ENCODE data around the gene PRR15. TPM values are rescaled to one million over a fixed set of nuclear protein-coding genes. Genes with fewer than 3 reads are reported as not detected.

PRR15 gene
- total RNA-seq, 1 donor = 5.2 TPM

DNA sequence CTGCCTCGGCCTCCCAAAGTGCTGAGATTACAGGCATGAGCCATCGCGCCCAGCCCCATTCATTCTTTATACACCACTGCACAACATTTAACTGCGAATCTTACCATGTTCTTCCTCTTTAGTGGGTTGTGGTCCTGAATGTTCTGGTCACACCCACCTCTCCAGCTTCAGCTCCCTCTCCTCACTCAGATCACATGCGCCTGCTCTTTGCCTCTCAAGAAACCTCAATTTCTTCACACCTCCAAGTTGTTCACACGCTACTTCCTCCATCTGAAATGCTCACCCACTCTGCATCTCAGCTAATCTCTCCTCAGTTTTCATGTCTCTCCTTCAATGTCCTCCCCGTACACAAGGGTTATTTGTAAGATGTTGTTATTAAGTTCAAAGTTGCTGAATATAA lies 2.4 kb upstream of the PRR15 start:
- H3K4me3 ChIP-seq (ENCODE audit: low read depth, low read length) = no peak overlapping the region
- no peak for DNase-seq (ENCODE audit: low read depth)
- no peak for TF ChIP-seq CTCF (IDR thresholded peaks at IDR 0.05; ENCODE audit: insufficient read depth, low read depth, low read length)

DNA sequence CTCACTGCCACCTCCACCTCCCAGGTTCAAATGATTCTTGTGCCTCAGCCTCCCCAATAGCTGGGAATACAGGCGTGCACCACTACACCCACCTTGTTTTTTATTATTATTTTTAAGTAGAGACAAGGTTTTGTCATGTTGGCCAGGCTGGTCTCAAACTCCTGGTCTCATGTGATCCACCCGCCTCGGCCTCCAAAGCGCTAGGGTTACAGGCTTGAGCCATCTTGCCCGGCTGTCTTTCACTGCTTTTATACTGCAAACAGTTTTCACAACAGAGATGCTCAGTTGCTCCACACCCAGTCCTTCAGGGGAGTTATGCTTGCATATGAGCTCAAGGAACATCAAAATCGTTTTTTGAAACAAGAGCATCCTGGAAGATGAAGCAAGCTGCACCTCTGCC lies 1.3 kb upstream of the PRR15 start:
- no peak for DNase-seq (ENCODE audit: low read depth)
- TF ChIP-seq CTCF (IDR thresholded peaks at IDR 0.05; ENCODE audit: insufficient read depth, low read depth, low read length) = no peak
- H3K4me3 ChIP-seq (ENCODE audit: low read depth, low read length) = no peak overlapping the region

GRCh38 chr7:29564496-29565223 lies 1.0 kb downstream of the PRR15 start:
- peak overlapping the region; percentile 58 for H3K4me3 ChIP-seq (ENCODE audit: low read depth, low read length)
- no peak for TF ChIP-seq CTCF (IDR thresholded peaks at IDR 0.05; ENCODE audit: insufficient read depth, low read depth, low read length)
- DNase-seq (ENCODE audit: low read depth) = peak; percentile 56

- TF ChIP-seq CTCF (IDR thresholded peaks at IDR 0.05; ENCODE audit: insufficient read depth, low read depth, low read length) = no peak
- DNase-seq (ENCODE audit: low read depth) = peak; percentile 36
- peak overlapping the region; percentile 58 for H3K4me3 ChIP-seq (ENCODE audit: low read depth, low read length)
These were observed 1.6 kb downstream of the PRR15 start for GRCh38 chr7:29565224-29565630.

- H3K4me3 ChIP-seq (ENCODE audit: low read depth, low read length) = no peak overlapping the region
- no peak for DNase-seq (ENCODE audit: low read depth)
These were observed 2.0 kb downstream of the PRR15 start for GRCh38 chr7:29565634-29565981.

GRCh38 chr7:29565982-29566746 lies 2.5 kb downstream of the PRR15 start:
- TF ChIP-seq CTCF (IDR thresholded peaks at IDR 0.05; ENCODE audit: insufficient read depth, low read depth, low read length) = no peak
- peak; percentile 1 for DNase-seq (ENCODE audit: low read depth)
- H3K4me3 ChIP-seq (ENCODE audit: low read depth, low read length) = peak overlapping the region; percentile 44

More at GRCh38 chr7:29565634-29565981, 2.0 kb downstream of the PRR15 start:
- no peak for TF ChIP-seq CTCF (IDR thresholded peaks at IDR 0.05; ENCODE audit: insufficient read depth, low read depth, low read length)

All from fibroblast of villous mesenchyme (primary cell).